ENCODE data around the gene SLC6A7. TPM values are rescaled to one million over a fixed set of nuclear protein-coding genes. Genes with fewer than 3 reads are reported as not detected.
A peak's percentile ranks its signal among the peaks of the same experiment; 100 is the strongest.

SLC6A7 gene
- total RNA-seq, 2 experiments from 2014 or later = not detected

DNA sequence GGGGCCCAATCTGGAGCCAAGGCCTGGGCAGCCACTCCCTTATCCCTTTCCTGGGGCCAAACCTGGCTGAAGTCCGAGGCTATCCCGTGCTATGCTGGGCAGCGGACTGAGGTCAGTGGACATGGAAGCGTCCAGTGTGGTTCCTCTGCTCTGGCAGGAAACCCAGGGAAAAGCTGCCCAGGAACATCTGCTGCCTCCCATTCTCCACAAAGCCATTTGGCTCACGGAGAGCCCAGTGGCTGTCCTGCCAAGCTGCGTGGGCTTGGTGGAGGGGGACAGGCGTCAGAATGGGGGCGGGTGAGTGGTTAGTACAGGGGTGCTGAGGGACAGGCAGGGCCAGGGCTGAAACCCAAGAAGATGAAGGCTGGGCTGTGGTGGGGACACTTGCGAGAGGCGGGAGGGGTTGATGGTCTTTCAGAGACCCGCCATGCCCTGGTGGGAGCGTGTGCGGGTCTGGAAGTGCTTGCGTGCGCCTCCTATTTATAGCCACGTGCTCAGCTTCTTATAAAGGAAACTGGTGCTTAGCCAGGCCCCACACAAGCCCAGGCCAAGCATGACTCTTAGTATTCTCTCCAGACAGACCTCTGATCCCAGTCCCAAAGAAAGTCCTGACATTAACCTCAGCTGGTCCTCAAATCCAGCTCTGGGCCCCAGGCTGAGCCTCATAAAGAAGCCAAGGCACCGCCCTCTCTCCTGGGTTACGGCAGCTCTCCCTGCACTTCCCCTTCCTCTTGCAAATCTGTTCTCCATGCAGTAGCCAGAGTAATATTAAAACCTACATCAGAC lies 9.4 kb upstream of the SLC6A7 start:
- POLR2A ChIA-PET = no interaction called here
- Mint-ChIP-seq H3K4me3 (no peak overlapping the region), H3K27me3 (peaks cover 2% of the 10 kb centered on the region), H3K27ac (no peak overlapping the region), H3K9me3 (no peaks in the 10 kb centered on the region), H3K4me1 (no peaks in the 10 kb centered on the region), H3K36me3 (ENCODE audit: low read depth) (no peaks in the 10 kb centered on the region)
- DNase-seq = no peak
- CTCF ChIA-PET = no interaction called here

DNA sequence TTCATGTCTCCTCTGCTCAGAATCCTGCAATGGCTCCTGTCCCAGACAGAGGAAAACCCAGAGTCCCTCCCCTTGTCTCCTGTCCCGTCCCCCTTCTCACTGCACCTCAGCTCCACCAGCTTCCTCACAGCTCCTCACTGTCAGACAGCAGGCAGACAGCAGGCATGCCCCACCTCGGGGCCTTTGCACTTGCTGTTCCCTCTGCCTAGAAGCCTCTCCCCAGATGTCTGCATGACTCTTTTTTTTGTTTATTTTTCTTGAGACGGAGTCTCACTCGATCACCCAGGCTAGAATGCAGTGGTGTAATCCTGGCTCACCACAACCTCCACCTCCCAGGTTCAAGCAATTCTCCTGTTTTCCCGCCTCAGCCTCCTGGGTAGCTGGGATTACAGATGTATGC lies 8.8 kb upstream of the SLC6A7 start:
- no peaks in the 10 kb centered on the region for H3K4me1 Mint-ChIP-seq
- no peaks in the 10 kb centered on the region for H3K9me3 Mint-ChIP-seq
- ChIA-PET POLR2A (no interaction called here), CTCF (no interaction called here)
- H3K36me3 Mint-ChIP-seq (ENCODE audit: low read depth) = no peaks in the 10 kb centered on the region
- no peak overlapping the region for H3K4me3 Mint-ChIP-seq
- peaks cover 2% of the 10 kb centered on the region for H3K27me3 Mint-ChIP-seq
- H3K27ac Mint-ChIP-seq = no peak overlapping the region
- no peak for DNase-seq

DNA sequence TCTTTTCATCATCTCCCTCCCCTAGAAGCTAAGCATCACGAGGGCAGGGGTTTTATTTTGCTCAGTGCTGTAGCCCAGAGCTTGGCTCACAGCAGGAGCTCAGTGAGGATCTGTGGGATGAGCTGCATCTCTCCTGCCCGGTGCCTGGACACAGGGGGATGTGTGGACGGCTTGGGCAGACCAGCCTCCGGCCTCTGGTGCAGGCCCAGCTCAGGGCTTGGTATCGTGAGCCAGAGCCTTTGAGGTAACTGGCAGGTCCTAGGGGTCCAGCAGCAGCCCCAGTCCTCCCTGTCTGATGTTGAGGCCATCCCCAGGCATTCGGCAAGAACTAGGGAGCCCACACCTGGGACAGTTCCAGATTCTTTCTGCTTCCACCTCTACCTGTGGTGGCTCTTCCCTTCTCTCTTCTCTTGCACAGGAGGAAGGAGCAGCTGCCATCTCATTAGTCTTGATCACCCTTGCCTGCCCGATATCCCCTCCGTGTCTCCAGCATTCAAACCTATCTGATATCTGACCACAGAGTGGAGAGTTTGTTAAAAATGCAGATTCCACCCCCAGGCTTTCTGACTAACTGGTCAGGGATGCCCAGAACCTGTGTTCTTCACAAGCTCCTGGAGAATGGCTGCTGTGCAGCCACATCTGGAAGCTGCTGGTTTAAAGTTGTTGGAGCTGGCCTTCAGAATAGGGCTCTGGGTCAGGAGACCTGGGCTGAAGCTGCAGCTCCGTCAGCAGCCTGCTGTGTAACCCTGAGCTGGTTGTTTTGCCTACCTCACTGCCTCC lies 7.9 kb upstream of the SLC6A7 start:
- Mint-ChIP-seq H3K9me3 (no peaks in the 10 kb centered on the region), H3K27me3 (peaks cover 4% of the 10 kb centered on the region), H3K4me3 (no peak overlapping the region), H3K4me1 (no peaks in the 10 kb centered on the region), H3K36me3 (ENCODE audit: low read depth) (no peaks in the 10 kb centered on the region), H3K27ac (no peak overlapping the region)
- ChIA-PET CTCF (interaction anchor here (1.1 kb wide), 1 partner anchor 9 kb away, joined by 4 read pairs; no protein-coding TSS in a partner anchor), POLR2A (no interaction called here)
- no peak for DNase-seq

DNA sequence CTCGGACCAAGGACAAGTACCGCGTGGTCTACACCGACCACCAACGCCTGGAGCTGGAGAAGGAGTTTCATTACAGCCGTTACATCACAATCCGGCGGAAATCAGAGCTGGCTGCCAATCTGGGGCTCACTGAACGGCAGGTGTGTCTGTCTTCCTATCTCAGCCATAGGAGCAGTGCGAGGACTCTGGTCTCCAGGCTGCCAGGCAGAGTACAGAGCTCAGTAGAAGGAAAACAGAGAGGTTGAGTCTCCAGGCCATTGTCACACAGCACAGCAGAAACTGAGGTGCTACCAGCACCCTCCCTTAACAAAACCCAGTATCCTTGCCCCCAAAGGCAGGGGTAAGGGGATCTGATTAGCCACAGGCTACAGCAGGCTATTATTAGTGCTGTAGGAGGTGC lies 7.1 kb upstream of the SLC6A7 start:
- H3K4me1 Mint-ChIP-seq = no peaks in the 10 kb centered on the region
- no peaks in the 10 kb centered on the region for H3K36me3 Mint-ChIP-seq (ENCODE audit: low read depth)
- H3K27ac Mint-ChIP-seq = no peak overlapping the region
- CTCF ChIA-PET = no interaction called here
- POLR2A ChIA-PET = no interaction called here
- H3K27me3 Mint-ChIP-seq = peaks cover 10% of the 10 kb centered on the region
- DNase-seq = no peak
- no peak overlapping the region for H3K4me3 Mint-ChIP-seq
- no peaks in the 10 kb centered on the region for H3K9me3 Mint-ChIP-seq

DNA sequence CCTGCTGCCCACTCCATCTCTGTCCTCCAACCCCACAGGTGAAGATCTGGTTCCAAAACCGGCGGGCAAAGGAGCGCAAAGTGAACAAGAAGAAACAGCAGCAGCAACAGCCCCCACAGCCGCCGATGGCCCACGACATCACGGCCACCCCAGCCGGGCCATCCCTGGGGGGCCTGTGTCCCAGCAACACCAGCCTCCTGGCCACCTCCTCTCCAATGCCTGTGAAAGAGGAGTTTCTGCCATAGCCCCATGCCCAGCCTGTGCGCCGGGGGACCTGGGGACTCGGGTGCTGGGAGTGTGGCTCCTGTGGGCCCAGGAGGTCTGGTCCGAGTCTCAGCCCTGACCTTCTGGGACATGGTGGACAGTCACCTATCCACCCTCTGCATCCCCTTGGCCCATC lies 6.4 kb upstream of the SLC6A7 start:
- H3K27me3 Mint-ChIP-seq = peaks cover 10% of the 10 kb centered on the region
- H3K9me3 Mint-ChIP-seq = no peaks in the 10 kb centered on the region
- no peaks in the 10 kb centered on the region for H3K4me1 Mint-ChIP-seq
- POLR2A ChIA-PET = no interaction called here
- CTCF ChIA-PET = no interaction called here
- no peak for DNase-seq
- no peak overlapping the region for H3K4me3 Mint-ChIP-seq
- H3K27ac Mint-ChIP-seq = no peak overlapping the region
- no peaks in the 10 kb centered on the region for H3K36me3 Mint-ChIP-seq (ENCODE audit: low read depth)

DNA sequence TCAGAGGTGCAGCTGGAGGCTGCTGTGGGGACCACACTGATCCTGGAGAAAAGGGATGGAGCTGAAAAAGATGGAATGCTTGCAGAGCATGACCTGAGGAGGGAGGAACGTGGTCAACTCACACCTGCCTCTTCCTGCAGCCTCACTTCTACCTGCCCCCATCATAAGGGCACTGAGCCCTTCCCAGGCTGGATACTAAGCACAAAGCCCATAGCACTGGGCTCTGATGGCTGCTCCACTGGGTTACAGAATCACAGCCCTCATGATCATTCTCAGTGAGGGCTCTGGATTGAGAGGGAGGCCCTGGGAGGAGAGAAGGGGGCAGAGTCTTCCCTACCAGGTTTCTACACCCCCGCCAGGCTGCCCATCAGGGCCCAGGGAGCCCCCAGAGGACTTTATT lies 5.9 kb upstream of the SLC6A7 start:
- DNase-seq = no peak
- ChIA-PET POLR2A (no interaction called here), CTCF (interaction anchor here (1.3 kb wide), 1 partner anchor 8 kb away, joined by 3 read pairs; no protein-coding TSS in a partner anchor)
- H3K9me3 Mint-ChIP-seq = no peaks in the 10 kb centered on the region
- H3K4me1 Mint-ChIP-seq = no peaks in the 10 kb centered on the region
- no peak overlapping the region for H3K27ac Mint-ChIP-seq
- no peaks in the 10 kb centered on the region for H3K36me3 Mint-ChIP-seq (ENCODE audit: low read depth)
- H3K4me3 Mint-ChIP-seq = no peak overlapping the region
- peaks cover 14% of the 10 kb centered on the region for H3K27me3 Mint-ChIP-seq

DNA sequence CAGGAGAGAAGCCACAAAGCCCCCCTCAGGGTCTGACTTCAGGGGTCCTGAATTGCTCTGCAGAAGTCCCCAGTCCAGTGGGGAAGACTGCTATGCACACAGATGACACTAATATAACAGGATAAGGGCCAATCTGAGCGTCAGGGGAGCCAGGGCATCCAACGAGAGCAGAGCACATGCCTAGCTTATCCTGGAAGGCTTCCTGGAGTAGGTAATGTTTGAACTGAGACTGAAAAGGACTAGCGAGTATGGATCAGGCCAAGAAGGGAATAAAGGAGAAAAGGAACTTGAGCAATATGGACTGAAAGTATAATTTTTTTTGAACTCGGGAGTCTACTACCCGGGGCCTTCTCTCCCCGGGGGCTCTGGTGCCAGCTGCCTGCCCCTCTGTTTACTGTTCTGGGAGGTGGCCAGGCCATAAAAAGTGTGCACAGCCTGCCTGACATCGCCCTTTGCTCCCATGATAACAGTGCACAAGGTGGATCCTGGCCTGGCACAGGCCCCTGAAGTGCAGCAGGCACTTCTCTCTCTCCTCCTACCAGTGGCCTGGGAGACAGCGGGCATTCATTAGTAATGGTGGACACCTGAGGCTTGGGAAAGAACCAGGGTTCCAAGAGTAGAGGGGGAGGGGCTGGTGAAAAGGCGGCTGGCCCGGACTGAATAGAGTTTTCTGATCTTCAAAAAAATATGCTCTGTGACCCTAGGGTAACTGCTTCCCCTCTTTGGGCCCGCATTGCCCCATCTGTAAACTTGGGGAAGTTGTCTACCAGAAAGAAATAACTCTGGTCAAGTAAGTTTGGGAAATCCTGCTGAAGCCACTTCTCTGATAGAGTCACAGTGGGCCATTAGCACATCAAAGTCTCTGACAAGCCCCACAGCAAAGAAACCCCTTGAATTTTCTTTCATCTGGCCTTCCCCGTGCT lies 4.6 kb upstream of the SLC6A7 start:
- no peak overlapping the region for H3K27ac Mint-ChIP-seq
- ChIA-PET POLR2A (no interaction called here), CTCF (interaction anchor here (1.3 kb wide), 1 partner anchor 9 kb away, joined by 3 read pairs; no protein-coding TSS in a partner anchor)
- H3K4me3 Mint-ChIP-seq = no peak overlapping the region
- H3K27me3 Mint-ChIP-seq = peaks cover 22% of the 10 kb centered on the region
- no peaks in the 10 kb centered on the region for H3K4me1 Mint-ChIP-seq
- no peaks in the 10 kb centered on the region for H3K36me3 Mint-ChIP-seq (ENCODE audit: low read depth)
- no peak for DNase-seq
- H3K9me3 Mint-ChIP-seq = no peaks in the 10 kb centered on the region

DNA sequence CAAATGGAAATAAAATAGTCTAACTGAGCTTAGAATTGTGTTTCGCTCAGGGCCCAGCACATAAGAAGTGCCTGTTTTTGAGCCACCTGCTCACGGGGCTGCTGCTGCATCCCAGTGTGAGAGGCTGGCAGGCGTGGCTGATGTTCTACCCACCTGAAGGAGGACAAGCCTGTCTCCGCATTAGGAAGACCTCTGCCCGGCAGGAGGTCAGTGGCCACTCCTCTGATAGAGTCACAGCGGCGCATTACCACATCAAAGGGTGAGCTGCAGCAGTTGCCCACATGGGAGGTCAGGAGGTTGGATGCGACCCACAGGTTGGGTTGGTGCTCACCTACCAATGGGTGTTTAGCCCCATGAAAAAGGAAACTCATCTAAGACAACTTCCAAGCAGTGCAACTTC lies 3.7 kb upstream of the SLC6A7 start:
- Mint-ChIP-seq H3K4me3 (no peak overlapping the region), H3K9me3 (no peaks in the 10 kb centered on the region), H3K36me3 (ENCODE audit: low read depth) (no peaks in the 10 kb centered on the region), H3K4me1 (no peaks in the 10 kb centered on the region), H3K27me3 (peaks cover 30% of the 10 kb centered on the region), H3K27ac (no peak overlapping the region)
- ChIA-PET CTCF (interaction anchor here (0.9 kb wide), 1 partner anchor 18 kb away, joined by 3 read pairs; no protein-coding TSS in a partner anchor), POLR2A (no interaction called here)
- no peak for DNase-seq

DNA sequence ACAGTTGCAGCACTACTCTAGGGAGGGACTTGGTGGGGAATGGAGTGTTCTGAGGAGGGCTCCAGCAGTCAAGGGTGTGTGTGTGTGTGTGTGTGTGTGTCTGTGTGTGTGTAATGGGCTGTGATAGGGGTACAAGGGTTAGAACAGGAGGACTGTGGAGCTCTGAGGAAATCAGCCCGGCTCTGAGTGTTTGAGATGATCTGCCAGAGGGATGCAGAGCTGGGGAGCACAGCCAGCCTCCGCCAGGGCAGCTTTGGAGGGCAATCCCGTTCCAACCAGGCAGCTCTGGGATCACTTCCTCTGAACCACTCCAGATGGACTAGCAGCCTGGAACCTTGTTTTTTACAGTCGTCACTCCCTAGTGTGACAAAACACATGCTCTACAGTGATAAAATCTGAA lies 3.0 kb upstream of the SLC6A7 start:
- no peak for DNase-seq
- Mint-ChIP-seq H3K27ac (no peak overlapping the region), H3K4me1 (no peaks in the 10 kb centered on the region), H3K4me3 (no peak overlapping the region), H3K27me3 (peaks cover 36% of the 10 kb centered on the region), H3K9me3 (no peaks in the 10 kb centered on the region), H3K36me3 (ENCODE audit: low read depth) (no peaks in the 10 kb centered on the region)
- ChIA-PET POLR2A (no interaction called here), CTCF (interaction anchor here (0.9 kb wide), 1 partner anchor 19 kb away, joined by 3 read pairs; no protein-coding TSS in a partner anchor)

DNA sequence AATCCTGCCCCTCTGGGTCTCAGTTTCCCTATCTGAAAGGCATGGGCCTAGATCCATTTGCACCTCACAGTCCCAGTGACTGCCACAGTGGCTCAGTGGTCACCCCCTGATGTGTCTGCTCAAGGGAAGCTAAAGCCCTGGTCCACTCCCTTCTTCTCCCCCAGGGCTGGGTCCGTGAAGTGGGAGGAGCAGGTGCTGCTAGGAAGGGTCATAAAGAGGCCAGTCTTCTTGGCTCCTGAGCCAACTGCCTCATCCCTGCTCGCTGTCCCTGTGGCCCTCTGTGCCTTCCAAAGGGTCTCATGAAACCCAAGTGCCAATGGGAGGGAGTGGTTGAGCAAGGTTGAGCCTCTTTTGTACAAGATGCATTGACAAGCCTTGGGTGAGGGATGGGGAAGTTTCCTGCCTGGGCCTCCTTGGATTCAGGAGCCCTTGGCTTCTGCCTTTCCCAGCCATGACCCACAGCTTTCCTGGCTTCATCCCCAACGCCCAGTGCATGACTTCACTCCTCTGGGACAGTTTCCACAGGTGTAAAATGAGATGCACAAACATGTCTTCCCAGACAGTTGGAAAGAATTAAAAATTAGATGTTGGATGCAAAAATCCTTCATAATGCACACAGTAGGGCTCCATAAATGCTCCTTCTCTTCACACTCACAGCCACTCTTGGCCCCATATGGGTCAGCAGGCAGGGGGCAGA lies 1.6 kb upstream of the SLC6A7 start:
- Mint-ChIP-seq H3K9me3 (no peaks in the 10 kb centered on the region), H3K27ac (peak overlapping the region; percentile 25), H3K4me3 (no peak overlapping the region), H3K4me1 (no peaks in the 10 kb centered on the region), H3K36me3 (ENCODE audit: low read depth) (no peaks in the 10 kb centered on the region), H3K27me3 (peaks cover 39% of the 10 kb centered on the region)
- ChIA-PET CTCF (interaction anchor here (0.8 to 1.2 kb wide), 3 partner anchors 10 to 25 kb away, joined by 3 to 6 read pairs (median 3); no protein-coding TSS in a partner anchor), POLR2A (no interaction called here)
- DNase-seq = no peak

DNA sequence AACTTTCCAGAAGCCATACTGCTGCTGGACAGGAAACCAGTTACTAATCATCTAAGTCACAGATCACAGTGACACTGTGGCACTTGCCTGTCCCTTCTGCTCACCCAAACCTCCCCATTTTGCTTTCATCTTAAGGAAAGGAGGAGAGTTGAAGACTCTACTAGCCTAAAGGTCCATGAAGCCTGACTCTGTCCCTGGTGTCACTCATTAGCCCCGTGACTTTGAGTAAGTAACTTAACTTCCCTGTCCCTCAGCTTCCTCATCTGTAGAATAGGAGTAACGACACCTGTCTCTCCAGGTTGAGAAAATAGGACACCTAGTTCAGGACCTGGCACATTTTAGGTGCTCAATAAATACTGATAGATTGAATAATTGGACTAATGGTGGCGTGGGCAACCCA lies 536 bp upstream of the SLC6A7 start:
- CTCF ChIA-PET = interaction anchor here (0.8 to 1.0 kb wide), 2 partner anchors 13 to 26 kb away, joined by 3 read pairs; no protein-coding TSS in a partner anchor

DNA sequence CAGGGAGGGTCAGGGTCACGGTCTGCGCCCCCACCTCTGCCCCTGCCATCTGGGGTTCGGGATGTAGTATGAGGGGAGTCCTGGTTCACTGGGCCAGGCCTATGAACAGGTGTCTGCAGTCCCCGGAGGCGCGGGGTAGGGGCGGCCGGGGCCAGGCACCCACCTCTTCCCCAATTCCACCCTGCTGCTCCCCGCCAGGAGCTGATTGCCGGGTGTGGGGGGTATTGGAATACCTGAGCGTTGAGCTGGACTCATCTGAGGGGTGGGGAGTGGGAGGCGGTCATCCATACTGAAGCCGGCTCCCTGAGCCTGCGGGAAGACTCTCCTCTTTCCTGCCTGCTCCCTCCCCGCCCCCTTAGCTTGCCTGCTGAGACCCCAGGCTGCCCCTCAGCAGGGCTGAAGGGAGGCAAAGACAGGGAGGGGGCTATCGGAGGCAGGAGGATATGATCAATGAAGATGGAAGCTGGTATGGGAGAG lies 679 bp downstream of the SLC6A7 start:
- no peaks in the 10 kb centered on the region for H3K36me3 Mint-ChIP-seq (ENCODE audit: low read depth)
- H3K4me1 Mint-ChIP-seq = no peaks in the 10 kb centered on the region
- H3K27me3 Mint-ChIP-seq = peaks cover 43% of the 10 kb centered on the region
- no peaks in the 10 kb centered on the region for H3K9me3 Mint-ChIP-seq
- H3K4me3 Mint-ChIP-seq = no peak overlapping the region
- ChIA-PET CTCF (interaction anchor here (1.0 kb wide), 1 partner anchor 15 kb away, joined by 3 read pairs; no protein-coding TSS in a partner anchor), POLR2A (no interaction called here)
- no peak overlapping the region for H3K27ac Mint-ChIP-seq
- DNase-seq = no peak

More for the DNA sequence above, 536 bp upstream of the SLC6A7 start:
- Mint-ChIP-seq H3K4me3 (no peak overlapping the region), H3K4me1 (no peaks in the 10 kb centered on the region), H3K27ac (no peak overlapping the region), H3K9me3 (no peaks in the 10 kb centered on the region), H3K27me3 (peaks cover 43% of the 10 kb centered on the region), H3K36me3 (ENCODE audit: low read depth) (no peaks in the 10 kb centered on the region)
- POLR2A ChIA-PET = no interaction called here
- DNase-seq = no peak
